Kidney epithelial cell (primary cell): ENCODE measurements around the gene ALDH1B1. TPM values are rescaled to one million over a fixed set of nuclear protein-coding genes. Genes with fewer than 3 reads are reported as not detected.
A peak's percentile ranks its signal among the peaks of the same experiment; 100 is the strongest.

Source experiments
- DNase-seq: peaks from one replicate; pipeline ENCODE4 v3.0.0-alpha.2; 2010; ENCODE audit warnings: low read depth
- H3K27me3 ChIP-seq: 2 replicates; pipeline ENCODE4 v1.6.0; 2011; ENCODE audit warnings: low read length; ENCODE audit not compliant: control insufficient read depth, insufficient read depth
- H3K36me3 ChIP-seq: 2 replicates; pipeline ENCODE4 v1.5.1; 2011; ENCODE audit warnings: low read length; ENCODE audit not compliant: control insufficient read depth, insufficient read depth
- H3K4me3 ChIP-seq: 2 replicates; pipeline ENCODE4 v1.5.1; 2011; ENCODE audit warnings: low read depth, mild to moderate bottlenecking, control low read depth, low read length
- CTCF ChIP-seq: IDR thresholded peaks from 2 replicates; pipeline ENCODE4 v1.5.1; 2011; ENCODE audit warnings: mild to moderate bottlenecking, moderate library complexity, low read length, control low read depth, inconsistent platforms; ENCODE audit not compliant: insufficient read depth, poor library complexity, severe bottlenecking
- total RNA-seq: library from RNA; depleted of rRNA; stranded (reverse); fragments of >200 nt; gene quantifications from 2 replicates; pipeline ENCODE4 v1.2.3, GENCODE V29; 2015

The ALDH1B1 gene
- total RNA-seq = 87.2 and 93.9 TPM in 2 replicates

GRCh38 chr9:38392235-38393127, at the start of gene ALDH1B1:
ALDH1B1 (plus strand) TSS chr9:38392702; CDS start chr9:38395749, 3,047 bp downstream.
- peak within 1 kb of the TSS; percentile 71 for H3K4me3 ChIP-seq
- no peaks in the 10 kb centered on the region for H3K27me3 ChIP-seq
- peak; percentile 65 for DNase-seq
- no peak for TF ChIP-seq CTCF
- no peaks in the 10 kb centered on the region for H3K36me3 ChIP-seq

- no peak for DNase-seq
- TF ChIP-seq CTCF = no peak
- no peaks in the 10 kb centered on the region for H3K36me3 ChIP-seq
- peaks cover 4% of the 10 kb centered on the region for H3K27me3 ChIP-seq
- H3K4me3 ChIP-seq = no peak overlapping the region
Measured at GRCh38 chr9:38343037-38343436, 49.5 kb upstream of the ALDH1B1 start.

- H3K27me3 ChIP-seq = peaks cover 4% of the 10 kb centered on the region
- no peaks in the 10 kb centered on the region for H3K36me3 ChIP-seq
- no peak for DNase-seq
- TF ChIP-seq CTCF = no peak
- H3K4me3 ChIP-seq = no peak overlapping the region
Measured at GRCh38 chr9:38343552-38343951, 49.0 kb upstream of the ALDH1B1 start.

DNA sequence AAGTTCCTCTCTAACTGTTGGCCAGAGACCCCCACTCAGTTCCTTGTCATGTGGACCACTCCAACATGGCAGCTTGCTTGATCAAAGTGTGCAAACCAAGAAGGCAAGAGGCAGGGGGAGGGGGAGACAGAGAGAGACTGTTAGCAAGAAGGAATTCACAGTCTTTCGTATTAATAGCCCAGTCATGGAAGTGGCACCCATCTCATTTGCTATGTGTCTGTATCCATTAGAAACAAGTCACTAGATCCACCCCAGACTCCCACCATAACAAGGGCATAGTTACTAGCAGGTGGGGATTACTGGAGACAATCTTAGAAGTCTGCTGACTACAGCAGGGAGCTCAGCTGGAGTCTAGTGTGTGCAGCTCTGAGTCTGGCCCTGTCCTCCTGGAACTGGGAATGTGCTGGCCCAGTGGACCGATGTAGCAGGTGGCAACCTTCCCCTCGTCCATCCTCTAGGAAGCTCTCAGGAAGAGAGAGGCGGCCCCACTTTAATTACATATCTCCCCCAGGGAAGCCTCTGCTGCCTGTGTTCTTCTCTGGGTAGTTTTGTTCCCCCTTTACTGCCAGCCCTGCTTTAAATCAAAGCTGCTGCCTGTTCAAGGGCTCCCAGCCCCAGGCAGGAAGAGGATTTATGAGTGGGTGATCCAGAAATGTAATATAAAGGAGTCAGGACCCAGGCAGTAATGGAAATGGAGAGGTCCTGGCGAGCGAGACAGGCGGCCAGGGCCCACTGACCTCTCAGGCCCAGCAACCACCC, 47.8 kb upstream of the ALDH1B1 start:
- DNase-seq = no peak
- H3K4me3 ChIP-seq = no peak overlapping the region
- H3K27me3 ChIP-seq = peaks cover 4% of the 10 kb centered on the region
- no peak for TF ChIP-seq CTCF
- H3K36me3 ChIP-seq = no peaks in the 10 kb centered on the region

DNA sequence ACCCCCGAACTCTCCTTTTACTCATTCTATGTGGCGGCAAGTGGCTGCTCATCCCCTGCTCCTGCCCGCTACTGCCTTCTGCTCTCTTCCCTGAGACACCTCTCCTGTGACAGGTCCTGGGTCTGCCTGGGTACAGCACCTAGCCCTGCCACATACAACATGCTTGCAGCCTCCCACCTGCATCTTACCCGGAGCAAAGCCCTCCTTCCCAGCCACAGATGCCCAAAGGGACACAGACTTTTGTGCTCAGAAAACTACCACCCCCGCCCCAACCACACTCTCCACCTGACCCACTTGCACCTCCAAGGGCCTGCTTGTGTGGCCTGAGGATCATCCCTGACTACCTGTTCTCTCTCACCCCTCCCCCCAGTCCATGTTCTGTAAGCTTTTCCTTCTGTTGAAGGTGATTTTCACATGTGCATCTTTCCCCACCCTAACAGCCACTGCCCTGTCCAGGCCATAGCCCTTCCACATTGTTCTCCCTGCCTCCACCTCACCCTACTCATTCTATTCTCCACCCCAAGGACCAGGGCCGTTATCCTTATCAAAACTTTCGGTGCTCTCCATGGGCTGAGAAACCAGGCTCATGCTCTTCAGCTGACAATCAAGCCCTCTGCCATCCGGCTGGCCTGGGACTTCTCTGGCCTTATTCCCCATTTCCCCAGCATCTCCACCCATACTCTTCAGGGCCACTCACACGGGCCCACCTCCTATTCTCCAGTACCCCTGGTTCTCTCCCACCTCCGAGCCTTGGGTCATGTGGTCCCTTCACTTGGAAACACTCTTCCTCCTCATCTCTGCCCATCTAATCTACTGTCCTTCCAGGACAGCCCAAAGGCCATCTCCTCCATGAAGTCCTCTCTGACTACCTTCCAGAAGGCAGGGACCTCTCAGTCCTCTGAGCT, 46.4 kb upstream of the ALDH1B1 start:
- H3K36me3 ChIP-seq = no peaks in the 10 kb centered on the region

More for the DNA sequence above, 46.4 kb upstream of the ALDH1B1 start:
- no peak for TF ChIP-seq CTCF
- Histone ChIP-seq H3K27me3 (peaks cover 4% of the 10 kb centered on the region), H3K4me3 (no peak overlapping the region)
- no peak for DNase-seq
